Activated T-cell treated with anti-CD3 and anti-CD28 coated beads, Interleukin-2, amount 50 U/mL, for 72 hours (primary cell): ENCODE measurements around the gene PERM1. TPM values are rescaled to one million over a fixed set of nuclear protein-coding genes. Genes with fewer than 3 reads are reported as not detected.

Experiments
- ATAC-seq, 2 donors: fragments of 150-1000 bp; cut with Tn5 transposase; replicated peaks in 1 of 2; 2 replicates each; pipeline ENCODE4 v1.10.0; 2021; ENCODE audit warnings: moderate library complexity in 2 of 2, mild to moderate bottlenecking in 1 of 2
- DNase-seq, 2 donors: peaks; one replicate each; pipeline ENCODE4 v3.0.0; 2021 to 2022; ENCODE audit warnings: mixed read lengths in 1 of 2
- H3K27ac Mint-ChIP-seq: one replicate; pipeline ENCODE4 v1.8.0; 2022; ENCODE audit warnings: mild to moderate bottlenecking, moderate library complexity, mixed read lengths
- H3K27me3 Mint-ChIP-seq: one replicate; pipeline ENCODE4 v1.8.0; 2022; ENCODE audit warnings: low read depth, mixed read lengths
- H3K36me3 Mint-ChIP-seq, 2 donors: one replicate each; pipeline ENCODE4 v1.8.0; 2022; ENCODE audit warnings: mixed read lengths in 2 of 2, mild to moderate bottlenecking in 1 of 2; ENCODE audit not compliant: insufficient read depth in 2 of 2
- H3K4me1 Mint-ChIP-seq: one replicate; pipeline ENCODE4 v1.8.0; 2022; ENCODE audit warnings: low read depth, mixed read lengths
- H3K4me3 Mint-ChIP-seq, 2 donors: one replicate each; pipeline ENCODE4 v1.8.0; 2022; ENCODE audit warnings: mild to moderate bottlenecking in 2 of 2, mixed read lengths in 2 of 2, moderate library complexity in 2 of 2
- H3K9me3 Mint-ChIP-seq, 2 donors: one replicate each; pipeline ENCODE4 v1.8.0; 2022; ENCODE audit warnings: mixed read lengths in 2 of 2
- total RNA-seq, 2 donors: library from RNA; stranded (reverse); gene quantifications; one replicate each; pipeline ENCODE4 v1.2.3, GENCODE V29; 2022

The PERM1 gene
- total RNA-seq, 2 donors from 2014 or later: not detected

GRCh38 chr1:937521-937920, 44.4 kb downstream of the PERM1 start:
- no peak overlapping the region for H3K4me3 Mint-ChIP-seq
- DNase-seq: no peak
- peaks cover 11% of the 10 kb centered on the region for H3K4me1 Mint-ChIP-seq
- no peaks in the 10 kb centered on the region for H3K36me3 Mint-ChIP-seq
- no peak for ATAC-seq
- peaks cover 36% of the 10 kb centered on the region for H3K27me3 Mint-ChIP-seq
- no peaks in the 10 kb centered on the region for H3K9me3 Mint-ChIP-seq
- no peak overlapping the region for H3K27ac Mint-ChIP-seq

- Mint-ChIP-seq H3K27me3 (peaks cover 36% of the 10 kb centered on the region), H3K4me3 (no peak overlapping the region), H3K4me1 (peaks cover 11% of the 10 kb centered on the region), H3K36me3 (no peaks in the 10 kb centered on the region), H3K9me3 (no peaks in the 10 kb centered on the region), H3K27ac (no peak overlapping the region)
- ATAC-seq: no peak
- no peak for DNase-seq
Measured at GRCh38 chr1:936348-937264, 45.3 kb downstream of the PERM1 start.

GRCh38 chr1:935751-936231, 46.1 kb downstream of the PERM1 start:
- H3K4me1 Mint-ChIP-seq: peaks cover 5% of the 10 kb centered on the region

GRCh38 chr1:934991-935750, 46.7 kb downstream of the PERM1 start:
- ATAC-seq (no peak), DNase-seq (no peak)
- H3K27ac Mint-ChIP-seq: no peak overlapping the region
- H3K27me3 Mint-ChIP-seq: peaks cover 30% of the 10 kb centered on the region
- H3K4me1 Mint-ChIP-seq: peaks cover 5% of the 10 kb centered on the region
- no peaks in the 10 kb centered on the region for H3K36me3 Mint-ChIP-seq
- H3K9me3 Mint-ChIP-seq: no peaks in the 10 kb centered on the region
- H3K4me3 Mint-ChIP-seq: peak overlapping the region in 1 of 2 donors; percentile 8

More at GRCh38 chr1:935751-936231, 46.1 kb downstream of the PERM1 start:
- Mint-ChIP-seq H3K27me3 (peaks cover 30% of the 10 kb centered on the region), H3K4me3 (no peak overlapping the region), H3K9me3 (no peaks in the 10 kb centered on the region), H3K36me3 (no peaks in the 10 kb centered on the region), H3K27ac (no peak overlapping the region)
- no peak for ATAC-seq
- DNase-seq: no peak

- ATAC-seq: no peak
- no peak for DNase-seq
- Mint-ChIP-seq H3K9me3 (no peaks in the 10 kb centered on the region), H3K4me3 (no peak overlapping the region), H3K27ac (no peak overlapping the region), H3K36me3 (no peaks in the 10 kb centered on the region), H3K4me1 (peaks cover 5% of the 10 kb centered on the region), H3K27me3 (peaks cover 24% of the 10 kb centered on the region)
Measured at GRCh38 chr1:933603-933940, 48.3 kb downstream of the PERM1 start.

- no peak for DNase-seq
- no peaks in the 10 kb centered on the region for H3K9me3 Mint-ChIP-seq
- peaks cover 5% of the 10 kb centered on the region for H3K4me1 Mint-ChIP-seq
- H3K27me3 Mint-ChIP-seq: peaks cover 21% of the 10 kb centered on the region
- H3K4me3 Mint-ChIP-seq: no peak overlapping the region
- no peak for ATAC-seq
- no peak overlapping the region for H3K27ac Mint-ChIP-seq
- H3K36me3 Mint-ChIP-seq: no peaks in the 10 kb centered on the region
Measured at GRCh38 chr1:932776-933602, 48.9 kb downstream of the PERM1 start.

GRCh38 chr1:932173-932510, 49.8 kb downstream of the PERM1 start:
- ATAC-seq: no peak
- H3K9me3 Mint-ChIP-seq: no peaks in the 10 kb centered on the region

GRCh38 chr1:931380-932172, 50.3 kb downstream of the PERM1 start:
- H3K36me3 Mint-ChIP-seq: no peaks in the 10 kb centered on the region
- no peaks in the 10 kb centered on the region for H3K9me3 Mint-ChIP-seq
- peaks cover 24% of the 10 kb centered on the region for H3K27me3 Mint-ChIP-seq
- ATAC-seq: no peak
- no peak for DNase-seq
- no peak overlapping the region for H3K27ac Mint-ChIP-seq
- H3K4me3 Mint-ChIP-seq: no peak overlapping the region
- H3K4me1 Mint-ChIP-seq: peaks cover 5% of the 10 kb centered on the region

More at GRCh38 chr1:932173-932510, 49.8 kb downstream of the PERM1 start:
- Mint-ChIP-seq H3K36me3 (no peaks in the 10 kb centered on the region), H3K27me3 (peaks cover 18% of the 10 kb centered on the region), H3K27ac (no peak overlapping the region), H3K4me1 (peaks cover 5% of the 10 kb centered on the region), H3K4me3 (no peak overlapping the region)
- no peak for DNase-seq

- H3K36me3 Mint-ChIP-seq: no peaks in the 10 kb centered on the region
- DNase-seq: no peak
- no peak overlapping the region for H3K4me3 Mint-ChIP-seq
- no peak overlapping the region for H3K27ac Mint-ChIP-seq
- H3K27me3 Mint-ChIP-seq: peaks cover 33% of the 10 kb centered on the region
- H3K9me3 Mint-ChIP-seq: no peaks in the 10 kb centered on the region
- peaks cover 5% of the 10 kb centered on the region for H3K4me1 Mint-ChIP-seq
- no peak for ATAC-seq
Measured at GRCh38 chr1:930633-931138, 51.2 kb downstream of the PERM1 start.

GRCh38 chr1:929712-930632, 51.9 kb downstream of the PERM1 start:
- H3K36me3 Mint-ChIP-seq: no peaks in the 10 kb centered on the region
- H3K4me3 Mint-ChIP-seq: no peak overlapping the region
- DNase-seq (no peak), ATAC-seq (no peak)
- no peaks in the 10 kb centered on the region for H3K9me3 Mint-ChIP-seq
- H3K27me3 Mint-ChIP-seq: peaks cover 26% of the 10 kb centered on the region
- H3K27ac Mint-ChIP-seq: no peak overlapping the region
- peaks cover 3% of the 10 kb centered on the region for H3K4me1 Mint-ChIP-seq

- Mint-ChIP-seq H3K27ac (no peak overlapping the region), H3K36me3 (no peaks in the 10 kb centered on the region), H3K27me3 (peaks cover 22% of the 10 kb centered on the region), H3K4me1 (no peaks in the 10 kb centered on the region), H3K4me3 (no peak overlapping the region), H3K9me3 (no peaks in the 10 kb centered on the region)
- ATAC-seq (no peak), DNase-seq (no peak)
Measured at GRCh38 chr1:928825-929661, 52.9 kb downstream of the PERM1 start.
